Endodermal cell (in vitro differentiated cells): ENCODE results near the gene FAM83D. TPM values are rescaled to one million over a fixed set of nuclear protein-coding genes. Genes with fewer than 3 reads are reported as not detected.
"Not testable (repeated sequence)": the region's sequence is repeated elsewhere in the genome, so short reads cannot be mapped to it uniquely, and the experiment has no call there.

Experiments
- DNase-seq: peaks from one replicate; pipeline ENCODE4 v3.0.0-alpha.2; 2017
- H3K27ac ChIP-seq: 2 replicates; pipeline ENCODE4 v1.5.1; 2013; ENCODE audit warnings: mild to moderate bottlenecking, low read depth, low read length, moderate library complexity
- H3K27me3 ChIP-seq: 2 replicates; pipeline ENCODE4 v1.6.1; 2013; ENCODE audit warnings: mild to moderate bottlenecking, low read length, moderate library complexity; ENCODE audit not compliant: insufficient read depth, control insufficient read depth, poor library complexity, severe bottlenecking
- H3K36me3 ChIP-seq: 2 replicates; pipeline ENCODE4 v1.7.0; 2013; ENCODE audit warnings: mild to moderate bottlenecking, low read length, moderate library complexity; ENCODE audit not compliant: control insufficient read depth, insufficient read depth
- H3K4me1 ChIP-seq: one replicate; pipeline ENCODE4 v1.7.0; 2013; ENCODE audit warnings: low read length; ENCODE audit not compliant: control insufficient read depth, insufficient read depth
- H3K4me3 ChIP-seq: 2 replicates; pipeline ENCODE4 v1.5.1; 2013; ENCODE audit warnings: mild to moderate bottlenecking, low read length, moderate library complexity
- H3K9ac ChIP-seq: 2 replicates; pipeline ENCODE4 v1.6.1; 2013; ENCODE audit warnings: mild to moderate bottlenecking, low read length, moderate library complexity; ENCODE audit not compliant: poor library complexity, severe bottlenecking; ENCODE audit errors: extremely low read depth
- H3K9me3 ChIP-seq: 2 replicates; pipeline ENCODE4 v1.6.1; 2013; ENCODE audit warnings: mild to moderate bottlenecking, low read length, moderate library complexity; ENCODE audit not compliant: control insufficient read depth
- H3K27ac Mint-ChIP-seq: 2 replicates; pipeline ENCODE4 v1.8.0; 2020; ENCODE audit warnings: mixed read lengths
- H3K27me3 Mint-ChIP-seq: 2 replicates; pipeline ENCODE4 v1.8.0; 2021; ENCODE audit warnings: mild to moderate bottlenecking, mixed read lengths; ENCODE audit not compliant: insufficient read depth
- H3K36me3 Mint-ChIP-seq: 2 replicates; pipeline ENCODE4 v1.8.0; 2020; ENCODE audit warnings: low read depth, mixed read lengths
- H3K4me1 Mint-ChIP-seq: 2 replicates; pipeline ENCODE4 v1.8.0; 2020; ENCODE audit warnings: mixed read lengths
- H3K4me3 Mint-ChIP-seq: 2 replicates; pipeline ENCODE4 v1.8.0; 2020; ENCODE audit warnings: mild to moderate bottlenecking, moderate library complexity, mixed read lengths
- H3K9me3 Mint-ChIP-seq: 2 replicates; pipeline ENCODE4 v1.8.0; 2020; ENCODE audit warnings: mild to moderate bottlenecking, mixed read lengths
- CTCF ChIP-seq: fragments of 200-600 bp; sonication (generic); conservative IDR thresholded peaks from 2 replicates; pipeline ENCODE4 v1.5.0; 2021; ENCODE audit warnings: antibody characterized with exemption, mild to moderate bottlenecking
- WGBS, 2 experiments: methylation state at CpG; one replicate each; pipeline versions ENCODE4 v1.1.5 to v1.1.7; 2013; ENCODE audit warnings: missing lambda C conversion rate in 2 of 2, mixed read lengths in 1 of 2; ENCODE audit not compliant: insufficient coverage in 1 of 2, insufficient read length in 1 of 2; 5-methylcytosine and 5-hydroxymethylcytosine counted together
- total RNA-seq, 2 donors: library from RNA; stranded (reverse); fragmentation: NEBNext Ultra II Directional in 1 of 2; extraction: Animal tissue kit (Norgen Biotek cat#: 25700) in 1 of 2; gene quantifications; 2 replicates in 1 of 2; 3 replicates in 1 of 2; pipeline ENCODE4 v1.2.1, GENCODE V29; 2021

The FAM83D gene
- total RNA-seq, 2 donors from 2014 or later: 34.8 to 39.9 TPM

- peaks cover 45% of the 10 kb centered on the region for H3K36me3 ChIP-seq
- no peaks in the 10 kb centered on the region for H3K9me3 Mint-ChIP-seq
- H3K27ac Mint-ChIP-seq: no peak overlapping the region
- no peaks in the 10 kb centered on the region for H3K9me3 ChIP-seq
- no peak for DNase-seq
- no peaks in the 10 kb centered on the region for H3K4me1 ChIP-seq
- no peak overlapping the region for H3K4me3 ChIP-seq
- H3K9ac ChIP-seq: no peak overlapping the region
- H3K27me3 Mint-ChIP-seq: no peaks in the 10 kb centered on the region
- WGBS, 2 experiments: no CpG with 5 or more reads among the region's 1 CpG
- no peaks in the 10 kb centered on the region for H3K4me1 Mint-ChIP-seq
- H3K27ac ChIP-seq: no peak overlapping the region
- H3K4me3 Mint-ChIP-seq: no peak overlapping the region
- peaks cover 38% of the 10 kb centered on the region for H3K36me3 Mint-ChIP-seq
- H3K27me3 ChIP-seq: no peaks in the 10 kb centered on the region
- no peak for TF ChIP-seq CTCF
These were observed 64.5 kb downstream of the FAM83D start for GRCh38 chr20:38990728-38991127.

- WGBS, 2 experiments: 88 to 100% methylated on average over 1 to 5 of the region's 5 CpGs
- Histone ChIP-seq H3K9ac (no peak overlapping the region), H3K9me3 (no peaks in the 10 kb centered on the region), H3K36me3 (peaks cover 52% of the 10 kb centered on the region), H3K4me1 (no peaks in the 10 kb centered on the region), H3K4me3 (no peak overlapping the region), H3K27me3 (no peaks in the 10 kb centered on the region), H3K27ac (no peak overlapping the region)
- DNase-seq: no peak
- Mint-ChIP-seq H3K27me3 (no peaks in the 10 kb centered on the region), H3K9me3 (no peaks in the 10 kb centered on the region), H3K27ac (no peak overlapping the region), H3K36me3 (peaks cover 41% of the 10 kb centered on the region), H3K4me1 (no peaks in the 10 kb centered on the region), H3K4me3 (no peak overlapping the region)
- TF ChIP-seq CTCF: no peak
These were observed 65.8 kb downstream of the FAM83D start for GRCh38 chr20:38991814-38992704.

GRCh38 chr20:38995536-38996044 is 69.4 kb downstream of the FAM83D start:
- no peak overlapping the region for H3K27ac Mint-ChIP-seq
- H3K27me3 ChIP-seq: no peaks in the 10 kb centered on the region

GRCh38 chr20:38996866-38997265 is 70.6 kb downstream of the FAM83D start:
- H3K36me3 Mint-ChIP-seq: peaks cover 40% of the 10 kb centered on the region
- H3K27me3 Mint-ChIP-seq: not testable (repeated sequence)
- WGBS, 2 experiments: 97% methylated on average over 1 of the region's 1 CpG; no CpG with 5 or more reads in 1 of the 2 experiments

More at GRCh38 chr20:38995536-38996044, 69.4 kb downstream of the FAM83D start:
- TF ChIP-seq CTCF: no peak
- Mint-ChIP-seq H3K4me3 (no peak overlapping the region), H3K4me1 (no peaks in the 10 kb centered on the region), H3K36me3 (peaks cover 33% of the 10 kb centered on the region), H3K9me3 (no peaks in the 10 kb centered on the region), H3K27me3 (no peaks in the 10 kb centered on the region)
- H3K36me3 ChIP-seq: peaks cover 50% of the 10 kb centered on the region
- no peaks in the 10 kb centered on the region for H3K4me1 ChIP-seq
- H3K4me3 ChIP-seq: no peak overlapping the region
- H3K27ac ChIP-seq: no peak overlapping the region
- no peak overlapping the region for H3K9ac ChIP-seq
- no peaks in the 10 kb centered on the region for H3K9me3 ChIP-seq
- 86 to 93% methylated on average over 3 of the region's 3 CpGs for WGBS, 2 experiments
- DNase-seq: no peak

More at GRCh38 chr20:38996866-38997265, 70.6 kb downstream of the FAM83D start:
- not testable (repeated sequence) for H3K9me3 Mint-ChIP-seq, H3K4me3 Mint-ChIP-seq, DNase-seq, H3K27ac Mint-ChIP-seq, H3K27me3 ChIP-seq, H3K9ac ChIP-seq, H3K9me3 ChIP-seq, H3K4me3 ChIP-seq, H3K4me1 ChIP-seq, H3K27ac ChIP-seq, H3K4me1 Mint-ChIP-seq
- H3K36me3 ChIP-seq: peaks cover 61% of the 10 kb centered on the region
